ENCODE measurements around the gene SFMBT2. TPM values are rescaled to one million over a fixed set of nuclear protein-coding genes. Genes with fewer than 3 reads are reported as not detected.

The SFMBT2 gene
- total and polyA plus RNA-seq, 10 of the 15 experiments (the other 5 are each of a cell fraction or from before 2014, with no cell fraction given) = 2.8 to 29.6 (median 15.1) TPM

GRCh38 chr10:7272008-7272407 lies 138.8 kb downstream of the SFMBT2 start:
- no peaks in the 10 kb centered on the region for H3K27me3 ChIP-seq (replicated peaks in 1 of 2; ENCODE audit: control insufficient read depth in 2 of 2, insufficient read depth in 2 of 2, low read length in 1 of 2)
- 98% methylated on average over 4 of the region's 4 CpGs for WGBS (ENCODE audit: insufficient coverage, insufficient replicate concordance, low lambda C conversion rate, missing lambda C conversion rate)
- H3K36me3 ChIP-seq (ENCODE audit: control insufficient read depth in 2 of 2, insufficient read depth in 2 of 2, low read length in 1 of 2) = peaks cover 9 to 25% of the 10 kb centered on the region in 2 experiments; a peak in 3 of 4 replicates
- H2AFZ ChIP-seq (ENCODE audit: control insufficient read depth, low read depth, low read length) = no peak overlapping the region
- no peak for TF ChIP-seq ZBTB4 (CRISPR knock-in tag; IDR thresholded peaks at IDR 0.05)
- TF ChIP-seq, protein P1, sequence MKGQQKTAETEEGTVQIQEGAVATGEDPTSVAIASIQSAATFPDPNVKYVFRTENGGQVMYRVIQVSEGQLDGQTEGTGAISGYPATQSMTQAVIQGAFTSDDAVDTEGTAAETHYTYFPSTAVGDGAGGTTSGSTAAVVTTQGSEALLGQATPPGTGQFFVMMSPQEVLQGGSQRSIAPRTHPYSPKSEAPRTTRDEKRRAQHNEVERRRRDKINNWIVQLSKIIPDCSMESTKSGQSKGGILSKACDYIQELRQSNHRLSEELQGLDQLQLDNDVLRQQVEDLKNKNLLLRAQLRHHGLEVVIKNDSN (IDR thresholded peaks at IDR 0.05; ENCODE audit: borderline replicate concordance, extremely low read length, insufficient read depth, low read depth, low read length) = no peak
- TF ChIP-seq E2F8 (IDR thresholded peaks at IDR 0.05; ENCODE audit: low read depth, partially characterized antibody) = no peak
- TF ChIP-seq MYC (IDR thresholded peaks at IDR 0.05; ENCODE audit: insufficient read depth, insufficient read length, insufficient replicate concordance, low read length, severe bottlenecking) = no peak
- no peak for TF ChIP-seq MTA3 (IDR thresholded peaks at IDR 0.05; ENCODE audit: borderline replicate concordance, low read length)
- TF ChIP-seq SMC3 (IDR thresholded peaks at IDR 0.05; ENCODE audit: borderline replicate concordance, low read length) = no peak
- TF ChIP-seq BACH1 (IDR thresholded peaks at IDR 0.05; ENCODE audit: borderline replicate concordance) = no peak
- no peak for TF ChIP-seq POU2F2 (IDR thresholded peaks at IDR 0.05; ENCODE audit: borderline replicate concordance, low read depth, low read length)
- no peak for TF ChIP-seq BRCA1 (IDR thresholded peaks at IDR 0.05; ENCODE audit: low read depth, low read length)
- CTCF ChIA-PET = no interaction called here
- H3K27ac ChIP-seq (ENCODE audit: control insufficient read depth, insufficient read depth) = no peak overlapping the region
- RAD21 ChIA-PET (ENCODE audit: unreplicated experiment) = no interaction called here
- peaks cover 3% of the 10 kb centered on the region; the same call in 1 of the 3 replicates for H3K9me3 ChIP-seq (replicated peaks; ENCODE audit: control insufficient read depth, insufficient read depth, low read length)
- H3K4me2 ChIP-seq (ENCODE audit: control insufficient read depth, insufficient read depth) = no peak overlapping the region
- no peaks in the 10 kb centered on the region for H4K20me1 ChIP-seq (ENCODE audit: control insufficient read depth, insufficient read depth)
- ATAC-seq (no peak), FAIRE-seq (no peak), DNase-seq (ENCODE audit: low read depth, low spot score) (no peak)
- no peak overlapping the region for H3K9ac ChIP-seq (ENCODE audit: control insufficient read depth, insufficient read depth, low read length)
- SMC1A ChIA-PET (ENCODE audit: uncharacterized antibody, unreplicated experiment) = no interaction called here
- H3K79me2 ChIP-seq (ENCODE audit: control insufficient read depth, insufficient read depth, low read length) = no peaks in the 10 kb centered on the region
- POLR2A ChIA-PET = no interaction called here
- no TSS peak for BruUV-seq (replicated peaks)
- H3K4me1 ChIP-seq (ENCODE audit: control insufficient read depth, insufficient read depth, low read length) = no peaks in the 10 kb centered on the region
- in situ Hi-C loops (cut with MboI) (no loop called here), intact Hi-C loops (cut with micrococcal nuclease; ENCODE audit: unreplicated experiment) (no loop called here)
- no peak overlapping the region for H3K4me3 ChIP-seq
